GM04503 (cell line): ENCODE data around the gene MSH3.

Source experiments
- DNase-seq: peaks from one replicate; pipeline ENCODE4 v3.0.0-alpha.2; 2012; ENCODE audit warnings: low read depth

The MSH3 gene

GRCh38 chr5:80654391-80655230 lies at the start of gene MSH3, which contains the start of gene DHFR:
Gene MSH3, plus strand, starts transcription at chr5:80654652. Its CDS starts 76 bp downstream, at chr5:80654728.
Gene DHFR, minus strand, starts transcription at chr5:80654983. Its CDS starts 494 bp downstream, at chr5:80654489.
- peak; percentile 49 for DNase-seq

GRCh38 chr5:80607343-80607742 lies 47.1 kb upstream of the MSH3 start:
- DNase-seq: no peak

- DNase-seq: no peak
Measured at GRCh38 chr5:80607832-80608231, 46.6 kb upstream of the MSH3 start.

- no peak for DNase-seq
Measured at GRCh38 chr5:80608731-80609130, 45.7 kb upstream of the MSH3 start.

- DNase-seq: no peak
Measured at GRCh38 chr5:80609692-80610091, 44.8 kb upstream of the MSH3 start.

GRCh38 chr5:80615266-80615914 lies 39.1 kb upstream of the MSH3 start:
- no peak for DNase-seq

- no peak for DNase-seq
Measured at GRCh38 chr5:80618438-80618837, 36.0 kb upstream of the MSH3 start.

- DNase-seq: no peak
Measured at GRCh38 chr5:80619086-80619485, 35.4 kb upstream of the MSH3 start.

GRCh38 chr5:80620211-80620610 lies 34.2 kb upstream of the MSH3 start:
- no peak for DNase-seq

- DNase-seq: no peak
Measured at GRCh38 chr5:80622756-80623155, 31.7 kb upstream of the MSH3 start.

- DNase-seq: no peak
Measured at GRCh38 chr5:80623999-80624398, 30.5 kb upstream of the MSH3 start.

GRCh38 chr5:80625230-80625629 lies 29.2 kb upstream of the MSH3 start:
- DNase-seq: no peak

- DNase-seq: no peak
Measured at GRCh38 chr5:80629281-80629680, 25.2 kb upstream of the MSH3 start.

- DNase-seq: no peak
Measured at GRCh38 chr5:80631278-80632259, 22.9 kb upstream of the MSH3 start.

GRCh38 chr5:80632700-80633099 lies 21.8 kb upstream of the MSH3 start:
- DNase-seq: no peak

- no peak for DNase-seq
Measured at GRCh38 chr5:80634193-80634592, 20.3 kb upstream of the MSH3 start.

GRCh38 chr5:80641353-80641752 lies 13.1 kb upstream of the MSH3 start:
- no peak for DNase-seq

GRCh38 chr5:80644900-80645299 lies 9.6 kb upstream of the MSH3 start:
- DNase-seq: no peak

- DNase-seq: no peak
Measured at GRCh38 chr5:80646926-80647325, 7.5 kb upstream of the MSH3 start.

- DNase-seq: no peak
Measured at GRCh38 chr5:80653502-80653901, 950 bp upstream of the MSH3 start.

GRCh38 chr5:80654054-80654390 lies 430 bp upstream of the MSH3 start:
- no peak for DNase-seq

- no peak for DNase-seq
Measured at GRCh38 chr5:80655231-80655774, 851 bp downstream of the MSH3 start.
